Panc1 (cell line): Measurements from ENCODE around the gene ARHGAP6. TPM values are rescaled to one million over a fixed set of nuclear protein-coding genes. Genes with fewer than 3 reads are reported as not detected.
"Not testable (repeated sequence)": the region's sequence is repeated elsewhere in the genome, so short reads cannot be mapped to it uniquely, and the experiment has no call there.

Experiments used
- ATAC-seq: fragments of 200-7000 bp; cut with Tn5 transposase; 2 replicates; pipeline ENCODE4 v1.9.1; 2020; ENCODE audit warnings: mild to moderate bottlenecking, moderate library complexity
- BruUV-seq: library from RNA; stranded (reverse); fragments of 400-500 nt; replicated peaks from 2 replicates; lab custom pipeline; 2021; lab: Mats Ljungman, UMichigan
- CTCF ChIA-PET: fragments of 300-600 bp; sonication (Branson Sonifier 250); formaldehyde crosslinking; loops from one replicate; lab custom pipeline; 2022; ENCODE audit warnings: antibody characterized with exemption; lab: Charles Lee
- POLR2A ChIA-PET: fragments of 300-600 bp; sonication (Branson Sonifier 250); formaldehyde crosslinking; loops from one replicate; lab custom pipeline; 2022; ENCODE audit warnings: antibody characterized with exemption; lab: Charles Lee
- DNase-seq: peaks from one replicate; pipeline ENCODE4 v3.0.0-alpha.2; 2010; ENCODE audit warnings: low read depth, low spot score
- H3K27ac ChIP-seq: 2 replicates; pipeline ENCODE4 v1.5.1; 2011; ENCODE audit warnings: mild to moderate bottlenecking, low read length, inconsistent platforms
- H3K27me3 ChIP-seq: fragments of 200-500 bp; sonication (Bioruptor generic); 2 replicates; pipeline ENCODE4 v1.6.0; 2014; ENCODE audit warnings: low read length, inconsistent platforms; ENCODE audit not compliant: control insufficient read depth, insufficient read depth
- H3K36me3 ChIP-seq: fragments of 200-500 bp; sonication (Bioruptor generic); 2 replicates; pipeline ENCODE4 v1.5.1; 2014; ENCODE audit warnings: inconsistent platforms, mild to moderate bottlenecking, low read length, moderate library complexity; ENCODE audit not compliant: control insufficient read depth, insufficient read depth
- H3K4me1 ChIP-seq: 2 replicates; pipeline ENCODE4 v1.5.1; 2011; ENCODE audit warnings: inconsistent platforms, mild to moderate bottlenecking, low read length, moderate library complexity; ENCODE audit not compliant: control insufficient read depth, insufficient read depth
- H3K4me3 ChIP-seq, 2 experiments: 2 replicates each; pipeline ENCODE4 v1.5.1; 2011 to 2012; ENCODE audit warnings: low read depth in 2 of 2, low read length in 2 of 2, mild to moderate bottlenecking in 2 of 2, inconsistent platforms in 1 of 2, moderate library complexity in 1 of 2
- H3K9me3 ChIP-seq: fragments of 200-500 bp; sonication (Bioruptor generic); 2 replicates; pipeline ENCODE4 v1.5.1; 2014; ENCODE audit warnings: low read depth, mild to moderate bottlenecking, inconsistent platforms, low read length, moderate library complexity; ENCODE audit not compliant: control insufficient read depth, insufficient read depth
- POLR2AphosphoS5 ChIP-seq: IDR thresholded peaks from 2 replicates; pipeline ENCODE4 v1.6.1; 2012; ENCODE audit warnings: mild to moderate bottlenecking, low read depth, low read length, moderate library complexity
- REST ChIP-seq, 2 experiments: IDR thresholded peaks; 2 replicates each; pipeline ENCODE4 v1.6.1; 2011 to 2012; ENCODE audit warnings: low read depth in 2 of 2, control low read depth in 1 of 2, low read length in 1 of 2, mild to moderate bottlenecking in 1 of 2, moderate library complexity in 1 of 2; ENCODE audit not compliant: insufficient read depth in 1 of 2
- SIN3A ChIP-seq: IDR thresholded peaks from 2 replicates; pipeline ENCODE4 v1.6.1; 2012; ENCODE audit warnings: low read depth, mild to moderate bottlenecking, low read length, moderate library complexity, borderline replicate concordance; ENCODE audit not compliant: insufficient read depth
- TCF7L2 ChIP-seq: IDR thresholded peaks from 2 replicates; pipeline ENCODE4 v1.6.1; 2011; ENCODE audit warnings: mild to moderate bottlenecking, low read depth, low read length, inconsistent platforms
- in situ Hi-C: cut with HindIII; loops from 2 replicates; pipeline ENCODE4 v1.10.0; 2016; ENCODE audit warnings: low sequenced_read_pairs, low pct_unique_long_range_greater_than_20kb
- intact Hi-C: fragments of 100-400 bp; cut with micrococcal nuclease; formaldehyde crosslinking; loops from one replicate; pipeline ENCODE4 v1.10.0; 2022; ENCODE audit not compliant: unreplicated experiment
- total RNA-seq: library from RNA; stranded (reverse); gene quantifications from one replicate; pipeline ENCODE4 v1.2.1, GENCODE V29; 2021; ENCODE audit not compliant: unreplicated experiment
- TF ChIP-seq, protein P1 (sequence below): fragments of 450-650 bp; IDR thresholded peaks from 2 replicates; pipeline ENCODE4 v1.5.1; 2017; ENCODE audit warnings: mild to moderate bottlenecking

The ARHGAP6 gene
- total RNA-seq, 1 experiment from 2014 or later = 0.13 TPM

DNA sequence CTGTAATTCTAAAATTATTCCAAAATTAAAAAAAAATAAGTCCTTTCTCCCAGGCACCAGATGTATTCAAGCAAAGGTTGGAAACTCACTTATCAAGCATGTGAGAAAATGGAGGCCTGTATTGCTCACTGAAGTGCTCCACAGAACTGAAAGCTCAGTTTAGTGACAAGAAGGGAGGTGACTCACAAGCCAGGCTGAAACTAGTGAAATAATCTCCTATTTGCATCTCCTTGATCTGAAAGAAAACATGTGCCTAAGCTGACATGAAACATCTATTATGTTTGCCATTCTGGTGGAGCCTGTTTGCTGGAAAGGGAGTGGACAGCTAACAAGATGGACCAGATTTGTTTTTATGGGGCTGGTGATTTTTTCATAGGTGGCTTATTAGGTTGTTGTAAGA lies 426.5 kb downstream of the ARHGAP6 start:
- Histone ChIP-seq H3K9me3 (no peaks in the 10 kb centered on the region), H3K27me3 (no peaks in the 10 kb centered on the region), H3K27ac (no peak overlapping the region), H3K4me3 (no peak overlapping the region), H3K4me1 (no peaks in the 10 kb centered on the region), H3K36me3 (no peaks in the 10 kb centered on the region)
- intact Hi-C loops (no loop called here), in situ Hi-C loops (no loop called here)
- ATAC-seq (no peak), DNase-seq (no peak)
- BruUV-seq = no TSS peak
- ChIA-PET POLR2A (no interaction called here), CTCF (no interaction called here)
- TF ChIP-seq, protein P1, sequence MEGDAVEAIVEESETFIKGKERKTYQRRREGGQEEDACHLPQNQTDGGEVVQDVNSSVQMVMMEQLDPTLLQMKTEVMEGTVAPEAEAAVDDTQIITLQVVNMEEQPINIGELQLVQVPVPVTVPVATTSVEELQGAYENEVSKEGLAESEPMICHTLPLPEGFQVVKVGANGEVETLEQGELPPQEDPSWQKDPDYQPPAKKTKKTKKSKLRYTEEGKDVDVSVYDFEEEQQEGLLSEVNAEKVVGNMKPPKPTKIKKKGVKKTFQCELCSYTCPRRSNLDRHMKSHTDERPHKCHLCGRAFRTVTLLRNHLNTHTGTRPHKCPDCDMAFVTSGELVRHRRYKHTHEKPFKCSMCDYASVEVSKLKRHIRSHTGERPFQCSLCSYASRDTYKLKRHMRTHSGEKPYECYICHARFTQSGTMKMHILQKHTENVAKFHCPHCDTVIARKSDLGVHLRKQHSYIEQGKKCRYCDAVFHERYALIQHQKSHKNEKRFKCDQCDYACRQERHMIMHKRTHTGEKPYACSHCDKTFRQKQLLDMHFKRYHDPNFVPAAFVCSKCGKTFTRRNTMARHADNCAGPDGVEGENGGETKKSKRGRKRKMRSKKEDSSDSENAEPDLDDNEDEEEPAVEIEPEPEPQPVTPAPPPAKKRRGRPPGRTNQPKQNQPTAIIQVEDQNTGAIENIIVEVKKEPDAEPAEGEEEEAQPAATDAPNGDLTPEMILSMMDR = no peak
- TF ChIP-seq SIN3A = no peak
- TF ChIP-seq POLR2AphosphoS5 = no peak
- no peak for TF ChIP-seq REST (IDR thresholded peaks at IDR 0.05; ENCODE audit: insufficient read depth in 1 of 2, low read depth in 2 of 2, low read length in 1 of 2)
- TF ChIP-seq TCF7L2 = no peak

GRCh38 chrX:11235377-11235776 lies 430.3 kb downstream of the ARHGAP6 start:
- H3K27ac ChIP-seq, H3K36me3 ChIP-seq, intact Hi-C loops, H3K27me3 ChIP-seq, BruUV-seq, H3K4me1 ChIP-seq, DNase-seq, in situ Hi-C loops, ATAC-seq, CTCF ChIA-PET, H3K4me3 ChIP-seq, H3K9me3 ChIP-seq, POLR2A ChIA-PET: not testable (repeated sequence)

GRCh38 chrX:11215191-11215921 lies 450.4 kb downstream of the ARHGAP6 start:
- TF ChIP-seq POLR2AphosphoS5 (no peak), REST (IDR thresholded peaks at IDR 0.05; ENCODE audit: insufficient read depth in 1 of 2, low read depth in 2 of 2, low read length in 1 of 2) (no peak), TCF7L2 (no peak), SIN3A (no peak)
- TF ChIP-seq, protein P1 = no peak
- Histone ChIP-seq H3K27me3 (no peaks in the 10 kb centered on the region), H3K9me3 (no peaks in the 10 kb centered on the region), H3K4me3 (no peak overlapping the region), H3K4me1 (no peaks in the 10 kb centered on the region), H3K36me3 (no peaks in the 10 kb centered on the region), H3K27ac (no peak overlapping the region)
- ATAC-seq (no peak), DNase-seq (no peak)
- in situ Hi-C loops (no loop called here), intact Hi-C loops (no loop called here)
- POLR2A ChIA-PET = no interaction called here
- no TSS peak for BruUV-seq
- CTCF ChIA-PET = no interaction called here
